ENCODE measurements around the gene TMEM252.

GRCh38 chr9:68581696-68582095 lies 41.0 kb upstream of the TMEM252 start:
- TF ChIP-seq ZNF565 (CRISPR knock-in tag; conservative IDR thresholded peaks at IDR 0.05; ENCODE audit: low read depth), result no peak
- TF ChIP-seq ZFP30 (CRISPR knock-in tag; IDR thresholded peaks at IDR 0.05), result no peak
- TF ChIP-seq, protein P1, sequence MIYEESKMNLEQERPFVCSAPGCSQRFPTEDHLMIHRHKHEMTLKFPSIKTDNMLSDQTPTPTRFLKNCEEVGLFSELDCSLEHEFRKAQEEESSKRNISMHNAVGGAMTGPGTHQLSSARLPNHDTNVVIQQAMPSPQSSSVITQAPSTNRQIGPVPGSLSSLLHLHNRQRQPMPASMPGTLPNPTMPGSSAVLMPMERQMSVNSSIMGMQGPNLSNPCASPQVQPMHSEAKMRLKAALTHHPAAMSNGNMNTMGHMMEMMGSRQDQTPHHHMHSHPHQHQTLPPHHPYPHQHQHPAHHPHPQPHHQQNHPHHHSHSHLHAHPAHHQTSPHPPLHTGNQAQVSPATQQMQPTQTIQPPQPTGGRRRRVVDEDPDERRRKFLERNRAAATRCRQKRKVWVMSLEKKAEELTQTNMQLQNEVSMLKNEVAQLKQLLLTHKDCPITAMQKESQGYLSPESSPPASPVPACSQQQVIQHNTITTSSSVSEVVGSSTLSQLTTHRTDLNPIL (CRISPR knock-in tag; IDR thresholded peaks at IDR 0.05; ENCODE audit: low read depth), result no peak
